ENCODE data around the gene PCBP3. TPM values are rescaled to one million over a fixed set of nuclear protein-coding genes. Genes with fewer than 3 reads are reported as not detected.
"Not testable (repeated sequence)": the region's sequence is repeated elsewhere in the genome, so short reads cannot be mapped to it uniquely, and the experiment has no call there.

PCBP3 gene
- total RNA-seq, 2 experiments from 2014 or later, result 12.2 to 13.2 TPM

GRCh38 chr21:45885597-45885929 is 242.0 kb downstream of the PCBP3 start:
- peaks cover 2% of the 10 kb centered on the region for H3K36me3 Mint-ChIP-seq (ENCODE audit: low read depth)
- ChIA-PET CTCF (interaction anchor here (0.9 kb wide), 1 partner anchor 54 kb away, joined by 3 read pairs; no protein-coding TSS in a partner anchor), POLR2A (no interaction called here)
- peak overlapping the region; percentile 85 for H3K27ac Mint-ChIP-seq
- H3K4me1 Mint-ChIP-seq, result peaks cover 83% of the 10 kb centered on the region
- intact Hi-C loops (cut with DNase I, micrococcal nuclease), result loop anchor here (5.0 kb wide), 3 partner anchors 37 to 243 kb away; partner anchors contain the start of gene PCBP3 (in 1 of the 2)
- peak overlapping the region; percentile 3 for H3K4me3 Mint-ChIP-seq
- peaks cover 2% of the 10 kb centered on the region for H3K27me3 Mint-ChIP-seq
- no peaks in the 10 kb centered on the region for H3K9me3 Mint-ChIP-seq (ENCODE audit: low read depth)
- DNase-seq, result no peak
- ATAC-seq, result peak; percentile 2

GRCh38 chr21:45885930-45886601 is 242.5 kb downstream of the PCBP3 start:
- H3K27me3 Mint-ChIP-seq; H3K36me3 Mint-ChIP-seq (ENCODE audit: low read depth); POLR2A ChIA-PET; H3K9me3 Mint-ChIP-seq (ENCODE audit: low read depth): not testable (repeated sequence)
- peak overlapping the region; percentile 85 for H3K27ac Mint-ChIP-seq
- peaks cover 83% of the 10 kb centered on the region for H3K4me1 Mint-ChIP-seq
- peak overlapping the region; percentile 31 for H3K4me3 Mint-ChIP-seq
- CTCF ChIA-PET, result interaction anchor here (0.9 to 1.1 kb wide), 2 partner anchors 34 to 55 kb away, joined by 3 read pairs; no protein-coding TSS in a partner anchor
- intact Hi-C loops (cut with DNase I, micrococcal nuclease), result loop anchor here (1.0 to 5.0 kb wide), 4 partner anchors 36 to 244 kb away; partner anchors contain the start of gene PCBP3 (in 1 of the 2)
- DNase-seq (peak; percentile 77), ATAC-seq (peak; percentile 69)

GRCh38 chr21:45886610-45887026 is 243.1 kb downstream of the PCBP3 start:
- Mint-ChIP-seq H3K9me3 (ENCODE audit: low read depth) (no peaks in the 10 kb centered on the region), H3K4me3 (peak overlapping the region; percentile 21), H3K4me1 (peaks cover 84% of the 10 kb centered on the region), H3K36me3 (ENCODE audit: low read depth) (peaks cover 2% of the 10 kb centered on the region), H3K27me3 (peaks cover 2% of the 10 kb centered on the region), H3K27ac (peak overlapping the region; percentile 85)
- ChIA-PET POLR2A (no interaction called here), CTCF (interaction anchor here (0.6 to 1.2 kb wide), 3 partner anchors 33 to 67 kb away, joined by 3 to 5 read pairs (median 4); no protein-coding TSS in a partner anchor)
- DNase-seq (peak; percentile 62), ATAC-seq (peak; percentile 36)
- intact Hi-C loops (cut with DNase I, micrococcal nuclease), result loop anchor here (1.0 to 5.0 kb wide), 4 partner anchors 36 to 244 kb away; partner anchors contain the start of gene PCBP3 (in 1 of the 2)

GRCh38 chr21:45887120-45887611 is 243.6 kb downstream of the PCBP3 start:
- intact Hi-C loops (cut with DNase I, micrococcal nuclease), result loop anchor here (5.0 kb wide), 3 partner anchors 35 to 245 kb away; partner anchors contain the start of gene PCBP3 (in 1 of the 2)
- Mint-ChIP-seq H3K27ac (peak overlapping the region; percentile 68), H3K9me3 (ENCODE audit: low read depth) (no peaks in the 10 kb centered on the region), H3K4me1 (peaks cover 86% of the 10 kb centered on the region), H3K27me3 (peaks cover 2% of the 10 kb centered on the region), H3K36me3 (ENCODE audit: low read depth) (peaks cover 2% of the 10 kb centered on the region), H3K4me3 (peak overlapping the region; percentile 21)
- ATAC-seq (no peak), DNase-seq (no peak)
- CTCF ChIA-PET, result interaction anchor here (0.6 to 1.2 kb wide), 3 partner anchors 36 to 295 kb away, joined by 3 to 5 read pairs (median 4); no protein-coding TSS in a partner anchor
- POLR2A ChIA-PET, result no interaction called here

- Mint-ChIP-seq H3K9me3 (ENCODE audit: low read depth) (no peaks in the 10 kb centered on the region), H3K4me3 (no peak overlapping the region), H3K27ac (no peak overlapping the region), H3K36me3 (ENCODE audit: low read depth) (peaks cover 2% of the 10 kb centered on the region), H3K4me1 (peaks cover 87% of the 10 kb centered on the region), H3K27me3 (peaks cover 2% of the 10 kb centered on the region)
- ChIA-PET CTCF (interaction anchor here (0.8 to 3.7 kb wide), 3 partner anchors 8 to 295 kb away, joined by 3 to 24 read pairs (median 5); no protein-coding TSS in a partner anchor), POLR2A (interaction anchor here (0.6 kb wide), 1 partner anchor 10 kb away, joined by 6 read pairs; no protein-coding TSS in a partner anchor)
- ATAC-seq (no peak), DNase-seq (no peak)
- intact Hi-C loops (cut with DNase I, micrococcal nuclease), result loop anchor here (5.0 kb wide), 3 partner anchors 35 to 245 kb away; partner anchors contain the start of gene PCBP3 (in 1 of the 2)
These were observed 244.3 kb downstream of the PCBP3 start for GRCh38 chr21:45887788-45888187.

GRCh38 chr21:45888386-45889009 is 245.0 kb downstream of the PCBP3 start:
- H3K27ac Mint-ChIP-seq, result no peak overlapping the region
- peaks cover 2% of the 10 kb centered on the region for H3K36me3 Mint-ChIP-seq (ENCODE audit: low read depth)
- peaks cover 2% of the 10 kb centered on the region for H3K27me3 Mint-ChIP-seq
- POLR2A ChIA-PET, result interaction anchor here (0.6 kb wide), 2 partner anchors 11 to 243 kb away, joined by 6 read pairs; no protein-coding TSS in a partner anchor
- no peak for DNase-seq
- no peak for ATAC-seq
- no peaks in the 10 kb centered on the region for H3K9me3 Mint-ChIP-seq (ENCODE audit: low read depth)
- no peak overlapping the region for H3K4me3 Mint-ChIP-seq
- intact Hi-C loops (cut with DNase I, micrococcal nuclease), result loop anchor here (5.0 kb wide), 3 partner anchors 34 to 246 kb away; partner anchors contain the start of gene PCBP3 (in 1 of the 2)
- peaks cover 85% of the 10 kb centered on the region for H3K4me1 Mint-ChIP-seq
- CTCF ChIA-PET, result interaction anchor here (0.6 to 3.7 kb wide), 5 partner anchors 8 to 85 kb away, joined by 4 to 24 read pairs (median 5); no protein-coding TSS in a partner anchor

GRCh38 chr21:45889256-45889655 is 245.7 kb downstream of the PCBP3 start:
- Mint-ChIP-seq H3K4me3 (no peak overlapping the region), H3K36me3 (ENCODE audit: low read depth) (peaks cover 2% of the 10 kb centered on the region), H3K4me1 (peaks cover 81% of the 10 kb centered on the region), H3K27ac (peak overlapping the region; percentile 7), H3K27me3 (peaks cover 2% of the 10 kb centered on the region), H3K9me3 (ENCODE audit: low read depth) (no peaks in the 10 kb centered on the region)
- CTCF ChIA-PET, result interaction anchor here (0.6 to 3.7 kb wide), 5 partner anchors 9 to 84 kb away, joined by 3 to 24 read pairs (median 4); no protein-coding TSS in a partner anchor
- intact Hi-C loops (cut with DNase I, micrococcal nuclease), result loop anchor here (5.0 kb wide), 3 partner anchors 33 to 247 kb away; partner anchors contain the start of gene PCBP3 (in 1 of the 2)
- no peak for DNase-seq
- no peak for ATAC-seq
- POLR2A ChIA-PET, result no interaction called here

- ATAC-seq, result no peak
- ChIA-PET POLR2A (no interaction called here), CTCF (interaction anchor here (1.1 to 3.7 kb wide), 4 partner anchors 10 to 83 kb away, joined by 4 to 24 read pairs (median 6); no protein-coding TSS in a partner anchor)
- Mint-ChIP-seq H3K27me3 (peaks cover 2% of the 10 kb centered on the region), H3K27ac (no peak overlapping the region), H3K9me3 (ENCODE audit: low read depth) (no peaks in the 10 kb centered on the region), H3K4me1 (peaks cover 76% of the 10 kb centered on the region), H3K4me3 (no peak overlapping the region), H3K36me3 (ENCODE audit: low read depth) (peaks cover 2% of the 10 kb centered on the region)
- DNase-seq, result no peak
- intact Hi-C loops (cut with DNase I, micrococcal nuclease), result loop anchor here (5.0 kb wide), 3 partner anchors 32 to 248 kb away; partner anchors contain the start of gene PCBP3 (in 1 of the 2)
These were observed 246.4 kb downstream of the PCBP3 start for GRCh38 chr21:45889961-45890360.

GRCh38 chr21:45891388-45892155 is 248.0 kb downstream of the PCBP3 start:
- no peaks in the 10 kb centered on the region for H3K36me3 Mint-ChIP-seq (ENCODE audit: low read depth)
- no peak for DNase-seq
- no peak overlapping the region for H3K4me3 Mint-ChIP-seq
- ChIA-PET CTCF (interaction anchor here (0.8 to 3.7 kb wide), 2 partner anchors 11 to 32 kb away, joined by 3 to 24 read pairs; no protein-coding TSS in a partner anchor), POLR2A (interaction anchor here (0.8 kb wide), 1 partner anchor 490 kb away, joined by 3 read pairs; no protein-coding TSS in a partner anchor)
- H3K27me3 Mint-ChIP-seq, result peaks cover 2% of the 10 kb centered on the region
- ATAC-seq, result peak; percentile 35
- intact Hi-C loops (cut with DNase I, micrococcal nuclease), result no loop called here
- H3K4me1 Mint-ChIP-seq, result peaks cover 61% of the 10 kb centered on the region
- no peak overlapping the region for H3K27ac Mint-ChIP-seq
- no peaks in the 10 kb centered on the region for H3K9me3 Mint-ChIP-seq (ENCODE audit: low read depth)

GRCh38 chr21:45892156-45892915 is 248.8 kb downstream of the PCBP3 start:
- H3K9me3 Mint-ChIP-seq (ENCODE audit: low read depth), result no peaks in the 10 kb centered on the region
- intact Hi-C loops (cut with DNase I, micrococcal nuclease), result no loop called here
- CTCF ChIA-PET, result interaction anchor here (0.8 kb wide), 1 partner anchor 31 kb away, joined by 3 read pairs; no protein-coding TSS in a partner anchor
- POLR2A ChIA-PET, result interaction anchor here (0.8 kb wide), 1 partner anchor 490 kb away, joined by 3 read pairs; no protein-coding TSS in a partner anchor
- no peaks in the 10 kb centered on the region for H3K36me3 Mint-ChIP-seq (ENCODE audit: low read depth)
- no peak overlapping the region for H3K4me3 Mint-ChIP-seq
- DNase-seq, result no peak
- peaks cover 2% of the 10 kb centered on the region for H3K27me3 Mint-ChIP-seq
- H3K27ac Mint-ChIP-seq, result no peak overlapping the region
- peaks cover 53% of the 10 kb centered on the region for H3K4me1 Mint-ChIP-seq
- peak; percentile 49 for ATAC-seq
